Heart left ventricle (tissue), 16 donors: Measurements from ENCODE around the gene STAB1. TPM values are rescaled to one million over a fixed set of nuclear protein-coding genes. Genes with fewer than 3 reads are reported as not detected.

ENCODE experiments used
- ATAC-seq, 4 donors: fragments of 200-7000 bp; cut with Tn5 transposase; one replicate each; pipeline ENCODE4 v1.9.1; 2020 to 2022; ENCODE audit warnings: moderate library complexity in 4 of 4, mild to moderate bottlenecking in 3 of 4, moderate number of reproducible peaks in 1 of 4
- DNase-seq, 5 donors: peaks; one replicate each; pipeline ENCODE4 v3.0.0-alpha.2; 2020
- H3K27ac ChIP-seq, 12 donors: fragments of 200-600 bp; sonication (generic) in 4 of 12; one replicate each; pipeline versions ENCODE4 v1.5.0 to v1.8.0; 2016 to 2022; ENCODE audit warnings: mild to moderate bottlenecking in 2 of 12
- H3K27me3 ChIP-seq, 9 donors: fragments of 200-600 bp; sonication (generic) in 2 of 9; one replicate each; pipeline versions ENCODE4 v1.5.1 to v1.8.0; 2016 to 2022; ENCODE audit warnings: mild to moderate bottlenecking in 3 of 9
- H3K36me3 ChIP-seq, 9 donors: fragments of 200-600 bp; sonication (generic) in 2 of 9; one replicate each; pipeline versions ENCODE4 v1.5.0 to v1.8.0; 2018 to 2022; ENCODE audit warnings: mild to moderate bottlenecking in 2 of 9
- H3K4me1 ChIP-seq, 12 donors: fragments of 200-600 bp; sonication (generic) in 4 of 12; one replicate each; pipeline versions ENCODE4 v1.5.0 to v1.8.0; 2016 to 2022; ENCODE audit warnings: mild to moderate bottlenecking in 3 of 12
- H3K4me3 ChIP-seq, 12 donors: fragments of 200-600 bp; sonication (generic) in 4 of 12; one replicate each; pipeline versions ENCODE4 v1.5.0 to v1.8.0; 2017 to 2022; ENCODE audit warnings: mild to moderate bottlenecking in 9 of 12, moderate library complexity in 4 of 12
- H3K9me3 ChIP-seq, 12 donors: fragments of 200-600 bp; sonication (generic) in 4 of 12; one replicate each; pipeline versions ENCODE4 v1.5.0 to v1.8.0; 2016 to 2022; ENCODE audit warnings: mild to moderate bottlenecking in 1 of 12
- POLR2A ChIP-seq, 2 donors: fragments of 450-650 bp; IDR thresholded peaks; one replicate each; pipeline ENCODE4 v1.6.1; 2017; ENCODE audit warnings: antibody characterized with exemption in 2 of 2, mild to moderate bottlenecking in 2 of 2, moderate library complexity in 2 of 2
- WGBS, 4 donors: extraction: QIAGEN DNeasy Blood & Tissue Kit in 2 of 4; methylation state at CpG; one replicate each; pipeline versions ENCODE4 v1.1.5 to v1.1.7; 2013 to 2018; 5-methylcytosine and 5-hydroxymethylcytosine counted together
- intact Hi-C, 10 donors: fragments of 100-400 bp; cut with DNase I; formaldehyde crosslinking; loops; one replicate each; pipeline versions ENCODE4 v1.11.1 to v1.14.2; 2022
- polyA plus RNA-seq, 2 donors: library from polyadenylated mRNA; stranded (reverse); fragments of 200-250 nt; gene quantifications; one replicate each; pipeline ENCODE4 v1.2.3, GENCODE V29; 2013
- total RNA-seq, 9 donors: library from RNA; depleted of rRNA in 2 of 9; stranded (reverse); fragments of >200 nt in 2 of 9; fragmentation: NEBNext Ultra II Directional in 3 of 9; extraction: Animal tissue kit (Norgen Biotek cat#: 25700) in 3 of 9; gene quantifications; one replicate each; pipeline versions ENCODE4 v1.1.0 to v1.2.4, GENCODE V29; 2016 to 2023
- TF ChIP-seq, protein P1 (sequence below), 12 donors: fragments of 200-600 bp; sonication (generic) in 4 of 12; IDR thresholded peaks; one replicate each; pipeline versions ENCODE4 v1.5.0 to v1.8.0; 2018 to 2022; ENCODE audit warnings: antibody characterized with exemption in 12 of 12, mild to moderate bottlenecking in 5 of 12
- donor health status: ischemic (EF 13 %, LVEDD 7.1; RV severe dilation, severe dysfunction).
- donor health status: healthy with polysubstance abuse.
- donor health status: DM: no; HTN: yes; CAD: no.
- donor health status: DM: no; HTN: no; CAD: no.
- donor health status: ischemic (EF 25% LVEDD 6.9; RV normal size, moderate dysfunction).
- donor health status: ischemic (EF 25% LVEDD 5.7; RV mildly dilated, moderate dysfunction).
- donor health status: healthy.
- donor health status: DM: yes; HTN: yes; CAD: no.
- donor health status: ischemic (EF 35%, LVEDD 5.7; RV mildly dilated, moderate dysfunction).
- donor health status: nonischemic (EF 11% LVEDD 7.7; RV severe dilation, severe dysfunction).
- donor health status: DM: yes; HTN: yes; CAD: no.
- donor health status: PGD.
- donor health status: ischemic (EF 29% LVEDD 5.4; RV normal size, mild dysfunction).
- donor health status: nonischemic (EF 23%, LVEDD 6.1; RV moderate dilation, normal function).

Gene STAB1
- total and polyA plus RNA-seq, 11 donors = 34.1 to 351 (median 50.6) TPM

DNA sequence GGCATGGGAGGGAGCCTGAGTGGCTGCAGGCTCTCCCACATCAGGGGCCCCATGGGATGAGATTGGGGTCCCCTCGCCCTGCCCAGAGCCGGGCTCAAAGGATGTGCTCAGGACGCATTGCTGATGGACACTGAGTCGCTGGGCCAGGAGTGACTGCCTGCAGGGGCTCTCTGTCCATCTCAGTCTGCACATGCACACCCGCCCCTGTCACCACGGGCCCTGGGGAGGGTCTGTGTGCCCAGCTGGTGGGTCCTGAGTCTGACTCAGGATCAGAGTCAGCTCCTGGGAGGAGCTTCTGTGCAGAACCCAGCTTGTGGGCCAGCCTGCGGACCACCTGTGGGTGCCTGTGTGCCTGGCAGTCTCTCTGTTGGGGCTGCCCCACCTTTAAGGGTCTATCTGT is 18.1 kb downstream of the STAB1 start:
- peaks cover 0 to 96% (median 4%) of the 10 kb centered on the region in 9 donors for H3K36me3 ChIP-seq
- H3K9me3 ChIP-seq = no peaks in the 10 kb centered on the region
- DNase-seq (no peak), ATAC-seq (no peak)
- H3K27me3 ChIP-seq = no peaks in the 10 kb centered on the region
- no peak overlapping the region for H3K4me3 ChIP-seq
- H3K27ac ChIP-seq = no peak overlapping the region
- WGBS, 4 donors = 86 to 97% (median 92%) methylated on average over 3 to 7 of the region's 7 CpGs
- intact Hi-C loops = no loop called here
- H3K4me1 ChIP-seq = peaks cover 0 to 4% (median 0%) of the 10 kb centered on the region in 12 donors
- TF ChIP-seq, protein P1, sequence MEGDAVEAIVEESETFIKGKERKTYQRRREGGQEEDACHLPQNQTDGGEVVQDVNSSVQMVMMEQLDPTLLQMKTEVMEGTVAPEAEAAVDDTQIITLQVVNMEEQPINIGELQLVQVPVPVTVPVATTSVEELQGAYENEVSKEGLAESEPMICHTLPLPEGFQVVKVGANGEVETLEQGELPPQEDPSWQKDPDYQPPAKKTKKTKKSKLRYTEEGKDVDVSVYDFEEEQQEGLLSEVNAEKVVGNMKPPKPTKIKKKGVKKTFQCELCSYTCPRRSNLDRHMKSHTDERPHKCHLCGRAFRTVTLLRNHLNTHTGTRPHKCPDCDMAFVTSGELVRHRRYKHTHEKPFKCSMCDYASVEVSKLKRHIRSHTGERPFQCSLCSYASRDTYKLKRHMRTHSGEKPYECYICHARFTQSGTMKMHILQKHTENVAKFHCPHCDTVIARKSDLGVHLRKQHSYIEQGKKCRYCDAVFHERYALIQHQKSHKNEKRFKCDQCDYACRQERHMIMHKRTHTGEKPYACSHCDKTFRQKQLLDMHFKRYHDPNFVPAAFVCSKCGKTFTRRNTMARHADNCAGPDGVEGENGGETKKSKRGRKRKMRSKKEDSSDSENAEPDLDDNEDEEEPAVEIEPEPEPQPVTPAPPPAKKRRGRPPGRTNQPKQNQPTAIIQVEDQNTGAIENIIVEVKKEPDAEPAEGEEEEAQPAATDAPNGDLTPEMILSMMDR (IDR thresholded peaks at IDR 0.05) = no peak
- TF ChIP-seq POLR2A (IDR thresholded peaks at IDR 0.05) = no peak

DNA sequence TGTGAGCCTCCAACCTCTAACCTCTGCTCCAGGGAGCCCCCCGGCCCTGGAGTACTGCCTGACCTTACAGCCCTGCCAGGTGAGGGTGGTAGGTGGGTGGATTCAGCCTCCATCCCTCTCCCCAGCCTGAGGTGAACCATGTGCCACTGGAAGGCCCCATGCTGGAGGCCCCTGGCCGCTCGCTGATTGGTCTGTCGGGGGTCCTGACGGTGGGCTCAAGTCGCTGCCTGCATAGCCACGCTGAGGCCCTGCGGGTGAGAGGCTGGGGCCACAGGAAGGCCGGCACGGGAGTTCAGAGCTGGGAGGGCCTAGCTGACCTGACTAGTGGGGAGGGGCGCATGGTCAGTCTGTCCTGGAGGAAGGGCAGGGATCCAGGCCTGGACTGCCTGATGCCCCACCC is 19.4 kb downstream of the STAB1 start:
- H3K4me1 ChIP-seq = peaks cover 0 to 8% (median 0%) of the 10 kb centered on the region in 12 donors
- no peak overlapping the region for H3K4me3 ChIP-seq
- DNase-seq = no peak
- TF ChIP-seq, protein P1 (IDR thresholded peaks at IDR 0.05) = no peak
- no peak for TF ChIP-seq POLR2A (IDR thresholded peaks at IDR 0.05)
- peaks cover 0 to 94% (median 7%) of the 10 kb centered on the region in 9 donors for H3K36me3 ChIP-seq
- no peaks in the 10 kb centered on the region for H3K27me3 ChIP-seq
- H3K27ac ChIP-seq = no peak overlapping the region
- intact Hi-C loops = no loop called here
- ATAC-seq = no peak
- 78 to 89% (median 88%) methylated on average over 1 to 11 of the region's 11 CpGs for WGBS, 4 donors
- H3K9me3 ChIP-seq = no peaks in the 10 kb centered on the region

DNA sequence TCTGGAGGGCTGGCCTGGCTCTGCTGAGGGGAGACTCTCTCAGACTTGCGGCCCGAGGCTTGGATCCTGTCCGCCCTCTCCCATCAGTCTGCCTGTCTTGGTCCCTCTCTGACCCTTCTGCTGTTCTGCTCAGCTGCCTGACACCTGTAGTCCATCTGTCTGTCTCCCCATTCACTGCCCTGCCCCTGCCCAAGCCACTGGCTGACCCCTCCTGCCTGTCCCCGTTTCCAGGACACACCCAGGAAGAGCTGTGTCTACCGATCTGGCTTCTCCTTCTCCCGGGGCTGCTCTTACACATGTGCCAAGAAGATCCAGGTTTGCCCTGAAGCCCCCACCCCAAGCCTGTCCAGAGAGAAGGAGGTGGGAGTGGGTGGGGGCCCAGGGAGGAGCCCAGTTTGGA is 20.1 kb downstream of the STAB1 start:
- no peak for TF ChIP-seq POLR2A (IDR thresholded peaks at IDR 0.05)
- TF ChIP-seq, protein P1 (IDR thresholded peaks at IDR 0.05) = no peak

DNA sequence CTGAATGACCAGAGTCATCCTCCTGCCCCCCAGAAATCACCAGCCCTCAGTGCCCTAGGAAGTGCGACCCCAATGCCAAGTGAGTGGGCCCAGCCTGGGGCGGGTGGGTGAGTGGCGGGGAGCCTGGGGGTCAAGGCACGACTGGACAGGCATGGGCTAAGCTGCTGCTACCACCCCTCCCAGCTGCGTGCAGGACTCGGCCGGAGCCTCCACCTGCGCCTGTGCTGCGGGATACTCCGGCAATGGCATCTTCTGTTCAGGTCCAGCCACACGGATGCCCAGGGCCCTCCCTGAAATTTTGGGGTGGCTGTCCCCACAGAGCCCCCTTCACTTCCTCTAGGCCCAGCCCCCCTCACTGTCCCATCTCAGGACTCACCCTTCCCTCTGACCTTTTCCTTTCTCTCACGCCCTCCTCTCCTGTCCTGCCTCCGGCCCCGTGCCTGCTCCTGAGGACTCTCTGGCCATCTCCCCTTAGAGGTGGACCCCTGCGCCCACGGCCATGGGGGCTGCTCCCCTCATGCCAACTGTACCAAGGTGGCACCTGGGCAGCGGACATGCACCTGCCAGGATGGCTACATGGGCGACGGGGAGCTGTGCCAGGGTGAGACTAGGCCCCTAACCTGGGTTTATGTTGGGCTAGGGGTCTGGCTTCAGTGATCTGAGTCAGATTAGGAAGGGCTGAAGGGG is 21.5 kb downstream of the STAB1 start:
- intact Hi-C loops = no loop called here
- TF ChIP-seq POLR2A (IDR thresholded peaks at IDR 0.05) = no peak
- TF ChIP-seq, protein P1 (IDR thresholded peaks at IDR 0.05) = no peak

More for the DNA sequence above, 20.1 kb downstream of the STAB1 start:
- peaks cover 0 to 94% (median 7%) of the 10 kb centered on the region in 9 donors for H3K36me3 ChIP-seq
- H3K27ac ChIP-seq = no peak overlapping the region
- intact Hi-C loops = no loop called here
- H3K9me3 ChIP-seq = no peaks in the 10 kb centered on the region
- peaks cover 0 to 8% (median 0%) of the 10 kb centered on the region in 12 donors for H3K4me1 ChIP-seq
- no peak overlapping the region for H3K4me3 ChIP-seq
- ATAC-seq = no peak
- H3K27me3 ChIP-seq = no peaks in the 10 kb centered on the region
- 52 to 74% (median 61%) methylated on average over 6 of the region's 6 CpGs for WGBS, 4 donors
- DNase-seq = no peak

More for the DNA sequence above, 21.5 kb downstream of the STAB1 start:
- no peak overlapping the region for H3K27ac ChIP-seq
- H3K36me3 ChIP-seq = peaks cover 0 to 94% (median 14%) of the 10 kb centered on the region in 9 donors
- no peaks in the 10 kb centered on the region for H3K27me3 ChIP-seq
- ATAC-seq (no peak), DNase-seq (no peak)
- H3K9me3 ChIP-seq = no peaks in the 10 kb centered on the region
- peaks cover 0 to 8% (median 0%) of the 10 kb centered on the region in 12 donors for H3K4me1 ChIP-seq
- H3K4me3 ChIP-seq = no peak overlapping the region
- WGBS, 4 donors = 93 to 97% (median 96%) methylated on average over 11 to 19 of the region's 19 CpGs
